DOHH2 (cell line): ENCODE data around the gene COL23A1.

Experiments used
- H3F3A ChIP-seq: fragments of 200-600 bp; sonication (generic), shearing (Covaris generic); 2 replicates; pipeline ENCODE4 v1.6.0; 2016; ENCODE audit warnings: antibody characterized with exemption, mild to moderate bottlenecking; ENCODE audit not compliant: control insufficient read depth, insufficient read depth
- H3K27ac ChIP-seq: fragments of 200-600 bp; sonication (generic); 2 replicates; pipeline ENCODE4 v1.5.1; 2014; ENCODE audit warnings: low read depth, mild to moderate bottlenecking, low read length, moderate library complexity
- H3K27me3 ChIP-seq: fragments of 200-600 bp; sonication (generic); 2 replicates; pipeline ENCODE4 v1.6.1; 2014; ENCODE audit warnings: mild to moderate bottlenecking, low read length, mixed read lengths; ENCODE audit not compliant: control insufficient read depth
- H3K36me3 ChIP-seq: fragments of 200-600 bp; sonication (generic); 2 replicates; pipeline ENCODE4 v1.6.1; 2014; ENCODE audit warnings: mild to moderate bottlenecking, low read length, moderate library complexity, mixed read lengths; ENCODE audit not compliant: control insufficient read depth
- H3K4me1 ChIP-seq: fragments of 200-600 bp; sonication (generic); 2 replicates; pipeline ENCODE4 v1.6.1; 2014; ENCODE audit warnings: mild to moderate bottlenecking, low read length, mixed read lengths; ENCODE audit not compliant: control insufficient read depth
- H3K4me2 ChIP-seq: fragments of 200-600 bp; sonication (generic); 2 replicates; pipeline ENCODE4 v1.6.0; 2014; ENCODE audit warnings: mild to moderate bottlenecking, low read length, moderate library complexity
- H3K4me3 ChIP-seq: fragments of 200-600 bp; sonication (generic); 2 replicates; pipeline ENCODE4 v1.5.1; 2014; ENCODE audit warnings: mild to moderate bottlenecking, low read length, mixed read lengths
- H3K79me2 ChIP-seq: fragments of 200-600 bp; sonication (generic); 2 replicates; pipeline ENCODE4 v1.6.1; 2014; ENCODE audit warnings: mild to moderate bottlenecking, low read length, mixed read lengths; ENCODE audit not compliant: control insufficient read depth
- H3K9me2 ChIP-seq: fragments of 200-600 bp; sonication (generic); replicated peaks from 2 replicates; pipeline ENCODE4 v1.6.1; 2014; ENCODE audit warnings: mild to moderate bottlenecking, low read length, mixed read lengths; ENCODE audit not compliant: control insufficient read depth
- H3K9me3 ChIP-seq: fragments of 200-600 bp; sonication (generic); 2 replicates; pipeline ENCODE4 v1.6.1; 2014; ENCODE audit warnings: antibody characterized with exemption, low read length, mixed read lengths; ENCODE audit not compliant: control insufficient read depth, insufficient read depth
- H4K20me1 ChIP-seq: fragments of 200-600 bp; sonication (generic); 2 replicates; pipeline ENCODE4 v1.6.0; 2014; ENCODE audit warnings: low read depth, mild to moderate bottlenecking, antibody characterized with exemption, low read length, moderate library complexity; ENCODE audit not compliant: control insufficient read depth, insufficient read depth
- CTCF ChIP-seq: fragments of 200-600 bp; sonication (generic); IDR thresholded peaks from one replicate; pipeline ENCODE4 v1.5.1; 2014; ENCODE audit warnings: antibody characterized with exemption, mild to moderate bottlenecking, low read depth, low read length; ENCODE audit not compliant: poor library complexity, severe bottlenecking
- EZH2phosphoT487 ChIP-seq: fragments of 200-600 bp; sonication (generic); IDR thresholded peaks from 2 replicates; pipeline ENCODE4 v1.6.1; 2017; ENCODE audit warnings: borderline replicate concordance, mild to moderate bottlenecking, antibody characterized with exemption, low read length, moderate library complexity, mixed read lengths

COL23A1 gene

GRCh38 chr5:178449163-178450070 lies 140.8 kb downstream of the COL23A1 start:
- H3K4me2 ChIP-seq: no peak overlapping the region
- no peaks in the 10 kb centered on the region for H3K9me3 ChIP-seq
- no peaks in the 10 kb centered on the region for H3K9me2 ChIP-seq
- H3K79me2 ChIP-seq: no peaks in the 10 kb centered on the region
- no peaks in the 10 kb centered on the region for H3K36me3 ChIP-seq
- TF ChIP-seq EZH2phosphoT487: no peak
- TF ChIP-seq CTCF: no peak
- H3K27me3 ChIP-seq: peaks cover 9% of the 10 kb centered on the region; the same call in 1 of the 2 replicates
- no peaks in the 10 kb centered on the region for H3K4me1 ChIP-seq
- no peak overlapping the region for H3K27ac ChIP-seq
- no peak overlapping the region for H3K4me3 ChIP-seq
- H4K20me1 ChIP-seq: no peaks in the 10 kb centered on the region
- no peaks in the 10 kb centered on the region for H3F3A ChIP-seq

- H3F3A ChIP-seq: no peaks in the 10 kb centered on the region
- peaks cover 6% of the 10 kb centered on the region; the same call in 1 of the 2 replicates for H3K4me1 ChIP-seq
- no peak overlapping the region for H3K27ac ChIP-seq
- no peak overlapping the region for H3K4me2 ChIP-seq
- H3K9me2 ChIP-seq: no peaks in the 10 kb centered on the region
- no peaks in the 10 kb centered on the region for H3K36me3 ChIP-seq
- 0 out of 2 replicates have a peak, but pooled peaks cover 2% of the 10 kb centered on the region for H3K27me3 ChIP-seq
- no peak for TF ChIP-seq CTCF
- no peak for TF ChIP-seq EZH2phosphoT487
- no peaks in the 10 kb centered on the region for H3K79me2 ChIP-seq
- no peaks in the 10 kb centered on the region for H3K9me3 ChIP-seq
- H4K20me1 ChIP-seq: no peaks in the 10 kb centered on the region
- no peak overlapping the region for H3K4me3 ChIP-seq
Measured at GRCh38 chr5:178445534-178445933, 144.7 kb downstream of the COL23A1 start.

GRCh38 chr5:178442405-178443257 lies 147.6 kb downstream of the COL23A1 start:
- H3F3A ChIP-seq: no peaks in the 10 kb centered on the region
- TF ChIP-seq CTCF: no peak
- no peak for TF ChIP-seq EZH2phosphoT487
- H3K9me2 ChIP-seq: no peaks in the 10 kb centered on the region
- peaks cover 6% of the 10 kb centered on the region; the same call in 1 of the 2 replicates for H3K4me1 ChIP-seq
- H3K27me3 ChIP-seq: 0 out of 2 replicates have a peak, but pooled peaks cover 2% of the 10 kb centered on the region
- no peaks in the 10 kb centered on the region for H3K9me3 ChIP-seq
- H3K4me3 ChIP-seq: no peak overlapping the region
- H3K79me2 ChIP-seq: no peaks in the 10 kb centered on the region
- no peak overlapping the region for H3K4me2 ChIP-seq
- no peaks in the 10 kb centered on the region for H3K36me3 ChIP-seq
- H3K27ac ChIP-seq: no peak overlapping the region
- H4K20me1 ChIP-seq: no peaks in the 10 kb centered on the region
